HepG2 (cell line): ENCODE data around the gene PAK1. TPM values are rescaled to one million over a fixed set of nuclear protein-coding genes. Genes with fewer than 3 reads are reported as not detected.
A peak's percentile ranks its signal among the peaks of the same experiment; 100 is the strongest.

Experiments
- CHD4 ChIP-seq: fragments of 200-600 bp; sonication (generic); IDR thresholded peaks from 2 replicates; pipeline ENCODE4 v1.7.0; 2017; ENCODE audit warnings: mild to moderate bottlenecking, low read length, borderline replicate concordance
- FOXJ3 ChIP-seq: sonication (generic); formaldehyde crosslinking; IDR thresholded peaks from 2 replicates; pipeline ENCODE4 v1.4.0; 2020; ENCODE audit warnings: missing genetic modification reagents, mild to moderate bottlenecking, borderline replicate concordance
- MYC ChIP-seq: sonication (generic); formaldehyde crosslinking; IDR thresholded peaks from 2 replicates; pipeline ENCODE4 v1.9.0; 2021; ENCODE audit warnings: missing genetic modification reagents, borderline replicate concordance
- NR3C1 ChIP-seq: sonication (generic); formaldehyde crosslinking; IDR thresholded peaks from 2 replicates; pipeline ENCODE4 v1.4.0; 2020; ENCODE audit warnings: missing genetic modification reagents
- PAF1 ChIP-seq: IDR thresholded peaks from 2 replicates; pipeline ENCODE4 v1.6.1; 2016; ENCODE audit warnings: missing genetic modification reagents, missing compliant biosample characterization
- ZEB1 ChIP-seq: IDR thresholded peaks from 2 replicates; pipeline ENCODE4 v1.6.1; 2012; ENCODE audit warnings: mild to moderate bottlenecking, low read depth, inconsistent platforms; ENCODE audit not compliant: insufficient replicate concordance
- ZNF235 ChIP-seq: sonication (generic); formaldehyde crosslinking; IDR thresholded peaks from 2 replicates; pipeline ENCODE4 v1.8.1; 2023; ENCODE audit warnings: mild to moderate bottlenecking, missing genetic modification reagents, borderline replicate concordance
- ZNF549 ChIP-seq: sonication (generic); formaldehyde crosslinking; IDR thresholded peaks from 2 replicates; pipeline ENCODE4 v1.5.0; 2020; ENCODE audit warnings: missing genetic modification reagents
- ZNF589 ChIP-seq: sonication (generic); formaldehyde crosslinking; conservative IDR thresholded peaks from 2 replicates; pipeline ENCODE4 v1.8.0; 2022; ENCODE audit warnings: mild to moderate bottlenecking, moderate library complexity, missing genetic modification reagents
- ZNF660 ChIP-seq: sonication (generic); formaldehyde crosslinking; IDR thresholded peaks from 2 replicates; pipeline ENCODE4 v1.5.1; 2020; ENCODE audit warnings: mild to moderate bottlenecking, low read depth, missing genetic modification reagents, borderline replicate concordance
- ZSCAN22 ChIP-seq: sonication (generic); formaldehyde crosslinking; IDR thresholded peaks from 2 replicates; pipeline ENCODE4 v1.4.0; 2020; ENCODE audit warnings: mild to moderate bottlenecking, missing genetic modification reagents
- polyA plus RNA-seq, 8 experiments: library from polyadenylated mRNA; depleted of rRNA in 3 of 8; stranded (reverse) in 7 of 8; unstranded in 1 of 8; fragments of >200 nt; fragmentation: Illumina TruSeq in 4 of 8; extraction: Trizol in 4 of 8; gene quantifications; 2 replicates each; pipeline versions ENCODE4 v1.2.1 to v1.2.3, GENCODE V29; 2011 to 2016; ENCODE audit warnings: low read depth in 4 of 8, missing spikeins in 1 of 8, mixed read lengths in 1 of 8; ENCODE audit not compliant: insufficient read depth in 1 of 8
- total RNA-seq, 5 experiments: library from RNA; depleted of rRNA; stranded (reverse); fragments of >200 nt; fragmentation: Illumina TruSeq; extraction: Trizol; gene quantifications; 2 replicates each; pipeline ENCODE4 v1.2.3, GENCODE V29; 2016; ENCODE audit warnings: low read depth in 1 of 5
- TF ChIP-seq, protein P1 (sequence below): sonication (generic); formaldehyde crosslinking; IDR thresholded peaks from 2 replicates; pipeline ENCODE4 v1.9.0; 2021; ENCODE audit warnings: missing genetic modification reagents, borderline replicate concordance
- TF ChIP-seq, protein P2 (sequence below): sonication (generic); formaldehyde crosslinking; conservative IDR thresholded peaks from 2 replicates; pipeline ENCODE4 v1.8.1; 2023; ENCODE audit warnings: missing genetic modification reagents
- TF ChIP-seq, protein P3 (sequence below): sonication (generic); formaldehyde crosslinking; IDR thresholded peaks from 2 replicates; pipeline ENCODE4 v1.4.0; 2020; ENCODE audit warnings: low read depth, mild to moderate bottlenecking, missing genetic modification reagents
- TF ChIP-seq, protein P4 (sequence below): sonication (generic); formaldehyde crosslinking; IDR thresholded peaks from 2 replicates; pipeline ENCODE4 v1.4.0; 2020; ENCODE audit warnings: mild to moderate bottlenecking, missing genetic modification reagents
- TF ChIP-seq, protein P5 (sequence below), 2 experiments: sonication (generic) in 1 of 2; formaldehyde crosslinking in 1 of 2; IDR thresholded peaks; 2 replicates each; pipeline versions ENCODE4 v1.6.1 to v1.9.0; 2014 to 2022; ENCODE audit warnings: antibody characterized with exemption in 1 of 2, borderline replicate concordance in 1 of 2, inconsistent platforms in 1 of 2, low read depth in 1 of 2, missing genetic modification reagents in 1 of 2

PAK1 gene
- total and polyA plus RNA-seq, 2 of the 13 experiments (the other 11 are each of a cell fraction or from before 2014, with no cell fraction given) = 1.5 to 4.3 TPM

DNA sequence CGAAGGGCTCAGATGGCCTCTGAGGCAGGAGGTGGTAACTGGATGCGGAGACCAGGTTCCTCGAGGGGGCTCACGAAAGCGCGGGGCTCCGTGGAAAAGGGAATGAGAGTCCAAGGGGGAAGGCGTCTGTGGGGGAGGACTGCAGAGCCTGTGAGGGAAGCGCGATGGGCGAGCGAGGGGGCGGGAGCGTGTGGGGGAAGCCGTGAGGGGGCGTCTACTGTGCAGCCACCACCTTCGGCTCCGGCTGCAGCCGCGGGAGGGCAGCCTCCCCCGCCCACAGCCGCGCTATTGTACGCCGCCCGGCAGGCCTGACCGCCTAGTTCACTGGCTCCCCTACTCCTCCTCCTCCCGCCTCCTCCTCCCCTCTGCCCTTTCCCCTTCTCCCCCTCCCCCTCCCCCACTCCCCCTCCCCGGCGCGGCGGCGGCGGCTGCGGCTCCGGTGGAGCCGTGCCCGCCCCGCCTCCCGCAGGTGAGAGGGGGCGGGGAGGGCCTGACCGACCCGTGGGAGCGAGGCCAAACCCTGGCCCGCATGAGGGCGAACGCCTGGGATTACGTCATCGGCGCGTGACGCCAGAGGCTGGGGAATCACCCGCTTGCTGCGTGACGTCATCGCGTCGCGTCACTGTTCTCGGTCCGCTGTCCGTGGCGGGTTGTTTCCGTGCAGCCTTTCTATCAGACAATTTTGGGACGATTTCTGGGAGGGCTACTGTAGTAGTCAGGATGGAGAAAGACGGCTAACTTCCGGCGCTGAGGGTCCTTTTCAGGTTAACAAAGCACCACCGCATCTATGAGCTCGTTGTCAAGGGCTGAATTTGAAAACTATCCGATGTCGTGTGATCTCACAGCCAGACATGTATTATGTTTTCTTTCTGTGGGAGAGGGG lies at the start of gene PAK1 (continued):
- TF ChIP-seq, protein P1, sequence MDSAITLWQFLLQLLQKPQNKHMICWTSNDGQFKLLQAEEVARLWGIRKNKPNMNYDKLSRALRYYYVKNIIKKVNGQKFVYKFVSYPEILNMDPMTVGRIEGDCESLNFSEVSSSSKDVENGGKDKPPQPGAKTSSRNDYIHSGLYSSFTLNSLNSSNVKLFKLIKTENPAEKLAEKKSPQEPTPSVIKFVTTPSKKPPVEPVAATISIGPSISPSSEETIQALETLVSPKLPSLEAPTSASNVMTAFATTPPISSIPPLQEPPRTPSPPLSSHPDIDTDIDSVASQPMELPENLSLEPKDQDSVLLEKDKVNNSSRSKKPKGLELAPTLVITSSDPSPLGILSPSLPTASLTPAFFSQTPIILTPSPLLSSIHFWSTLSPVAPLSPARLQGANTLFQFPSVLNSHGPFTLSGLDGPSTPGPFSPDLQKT (CRISPR knock-in tag) = no peak
- TF ChIP-seq ZNF235 (CRISPR knock-in tag) (no peak), ZNF549 (no peak), ZNF589 (no peak), ZNF660 (CRISPR knock-in tag) (no peak), PAF1 (CRISPR knock-in tag) (no peak), ZSCAN22 (no peak), CHD4 (no peak), FOXJ3 (CRISPR knock-in tag) (no peak), MYC (CRISPR knock-in tag) (peak; percentile 37; the same call in 1 of the 2 replicates), ZEB1 (no peak), NR3C1 (CRISPR knock-in tag) (no peak)
- TF ChIP-seq, protein P2, sequence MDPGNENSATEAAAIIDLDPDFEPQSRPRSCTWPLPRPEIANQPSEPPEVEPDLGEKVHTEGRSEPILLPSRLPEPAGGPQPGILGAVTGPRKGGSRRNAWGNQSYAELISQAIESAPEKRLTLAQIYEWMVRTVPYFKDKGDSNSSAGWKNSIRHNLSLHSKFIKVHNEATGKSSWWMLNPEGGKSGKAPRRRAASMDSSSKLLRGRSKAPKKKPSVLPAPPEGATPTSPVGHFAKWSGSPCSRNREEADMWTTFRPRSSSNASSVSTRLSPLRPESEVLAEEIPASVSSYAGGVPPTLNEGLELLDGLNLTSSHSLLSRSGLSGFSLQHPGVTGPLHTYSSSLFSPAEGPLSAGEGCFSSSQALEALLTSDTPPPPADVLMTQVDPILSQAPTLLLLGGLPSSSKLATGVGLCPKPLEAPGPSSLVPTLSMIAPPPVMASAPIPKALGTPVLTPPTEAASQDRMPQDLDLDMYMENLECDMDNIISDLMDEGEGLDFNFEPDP (CRISPR knock-in tag) = no peak
- TF ChIP-seq, protein P3, sequence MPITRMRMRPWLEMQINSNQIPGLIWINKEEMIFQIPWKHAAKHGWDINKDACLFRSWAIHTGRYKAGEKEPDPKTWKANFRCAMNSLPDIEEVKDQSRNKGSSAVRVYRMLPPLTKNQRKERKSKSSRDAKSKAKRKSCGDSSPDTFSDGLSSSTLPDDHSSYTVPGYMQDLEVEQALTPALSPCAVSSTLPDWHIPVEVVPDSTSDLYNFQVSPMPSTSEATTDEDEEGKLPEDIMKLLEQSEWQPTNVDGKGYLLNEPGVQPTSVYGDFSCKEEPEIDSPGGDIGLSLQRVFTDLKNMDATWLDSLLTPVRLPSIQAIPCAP (CRISPR knock-in tag) = no peak
- TF ChIP-seq, protein P4, sequence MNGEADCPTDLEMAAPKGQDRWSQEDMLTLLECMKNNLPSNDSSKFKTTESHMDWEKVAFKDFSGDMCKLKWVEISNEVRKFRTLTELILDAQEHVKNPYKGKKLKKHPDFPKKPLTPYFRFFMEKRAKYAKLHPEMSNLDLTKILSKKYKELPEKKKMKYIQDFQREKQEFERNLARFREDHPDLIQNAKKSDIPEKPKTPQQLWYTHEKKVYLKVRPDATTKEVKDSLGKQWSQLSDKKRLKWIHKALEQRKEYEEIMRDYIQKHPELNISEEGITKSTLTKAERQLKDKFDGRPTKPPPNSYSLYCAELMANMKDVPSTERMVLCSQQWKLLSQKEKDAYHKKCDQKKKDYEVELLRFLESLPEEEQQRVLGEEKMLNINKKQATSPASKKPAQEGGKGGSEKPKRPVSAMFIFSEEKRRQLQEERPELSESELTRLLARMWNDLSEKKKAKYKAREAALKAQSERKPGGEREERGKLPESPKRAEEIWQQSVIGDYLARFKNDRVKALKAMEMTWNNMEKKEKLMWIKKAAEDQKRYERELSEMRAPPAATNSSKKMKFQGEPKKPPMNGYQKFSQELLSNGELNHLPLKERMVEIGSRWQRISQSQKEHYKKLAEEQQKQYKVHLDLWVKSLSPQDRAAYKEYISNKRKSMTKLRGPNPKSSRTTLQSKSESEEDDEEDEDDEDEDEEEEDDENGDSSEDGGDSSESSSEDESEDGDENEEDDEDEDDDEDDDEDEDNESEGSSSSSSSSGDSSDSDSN (CRISPR knock-in tag) = 0 out of 2 replicates have a peak, but pooled peaks have one; percentile 7
- TF ChIP-seq, protein P5, sequence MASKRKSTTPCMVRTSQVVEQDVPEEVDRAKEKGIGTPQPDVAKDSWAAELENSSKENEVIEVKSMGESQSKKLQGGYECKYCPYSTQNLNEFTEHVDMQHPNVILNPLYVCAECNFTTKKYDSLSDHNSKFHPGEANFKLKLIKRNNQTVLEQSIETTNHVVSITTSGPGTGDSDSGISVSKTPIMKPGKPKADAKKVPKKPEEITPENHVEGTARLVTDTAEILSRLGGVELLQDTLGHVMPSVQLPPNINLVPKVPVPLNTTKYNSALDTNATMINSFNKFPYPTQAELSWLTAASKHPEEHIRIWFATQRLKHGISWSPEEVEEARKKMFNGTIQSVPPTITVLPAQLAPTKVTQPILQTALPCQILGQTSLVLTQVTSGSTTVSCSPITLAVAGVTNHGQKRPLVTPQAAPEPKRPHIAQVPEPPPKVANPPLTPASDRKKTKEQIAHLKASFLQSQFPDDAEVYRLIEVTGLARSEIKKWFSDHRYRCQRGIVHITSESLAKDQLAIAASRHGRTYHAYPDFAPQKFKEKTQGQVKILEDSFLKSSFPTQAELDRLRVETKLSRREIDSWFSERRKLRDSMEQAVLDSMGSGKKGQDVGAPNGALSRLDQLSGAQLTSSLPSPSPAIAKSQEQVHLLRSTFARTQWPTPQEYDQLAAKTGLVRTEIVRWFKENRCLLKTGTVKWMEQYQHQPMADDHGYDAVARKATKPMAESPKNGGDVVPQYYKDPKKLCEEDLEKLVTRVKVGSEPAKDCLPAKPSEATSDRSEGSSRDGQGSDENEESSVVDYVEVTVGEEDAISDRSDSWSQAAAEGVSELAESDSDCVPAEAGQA (IDR thresholded peaks at IDR 0.05; ENCODE audit: low read depth) = peak; percentile 97
- TF ChIP-seq, protein P5 (CRISPR knock-in tag; IDR thresholded peaks at IDR 0.05; ENCODE audit: borderline replicate concordance) = no peak
